GM21529 (cell line): Measurements from ENCODE around the gene CCR9.

ENCODE experiments used
- ATAC-seq: cut with Tn5 transposase; IDR thresholded peaks from one replicate; pipeline ENCODE4 v1.9.1; 2021; ENCODE audit not compliant: unreplicated experiment

Gene CCR9

DNA sequence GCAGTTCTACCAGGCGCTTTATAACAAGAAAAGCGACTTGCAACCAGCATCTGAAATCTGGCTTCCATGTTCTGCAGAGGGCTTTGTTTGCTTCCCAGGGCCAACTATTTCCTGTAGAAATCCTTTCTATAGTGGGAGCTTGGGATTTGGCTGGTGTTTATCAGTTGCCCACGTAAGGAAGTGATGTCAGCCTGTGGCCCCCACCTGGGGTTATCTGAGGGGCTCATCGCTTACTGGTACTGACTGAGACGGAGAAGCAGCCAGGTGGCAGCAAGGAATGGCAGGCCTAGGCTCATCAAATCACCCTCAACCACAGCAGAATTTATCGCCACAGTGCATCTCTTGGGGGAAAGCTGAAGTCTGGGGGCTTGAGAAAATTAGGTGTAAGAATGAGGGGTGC is 14.6 kb upstream of the CCR9 start:
- no peak for ATAC-seq

- no peak for ATAC-seq
These were observed 13.8 kb upstream of the CCR9 start for GRCh38 chr3:45872569-45872968.

GRCh38 chr3:45873036-45873435 is 13.3 kb upstream of the CCR9 start:
- no peak for ATAC-seq

- no peak for ATAC-seq
These were observed 12.7 kb upstream of the CCR9 start for GRCh38 chr3:45873638-45874037.

DNA sequence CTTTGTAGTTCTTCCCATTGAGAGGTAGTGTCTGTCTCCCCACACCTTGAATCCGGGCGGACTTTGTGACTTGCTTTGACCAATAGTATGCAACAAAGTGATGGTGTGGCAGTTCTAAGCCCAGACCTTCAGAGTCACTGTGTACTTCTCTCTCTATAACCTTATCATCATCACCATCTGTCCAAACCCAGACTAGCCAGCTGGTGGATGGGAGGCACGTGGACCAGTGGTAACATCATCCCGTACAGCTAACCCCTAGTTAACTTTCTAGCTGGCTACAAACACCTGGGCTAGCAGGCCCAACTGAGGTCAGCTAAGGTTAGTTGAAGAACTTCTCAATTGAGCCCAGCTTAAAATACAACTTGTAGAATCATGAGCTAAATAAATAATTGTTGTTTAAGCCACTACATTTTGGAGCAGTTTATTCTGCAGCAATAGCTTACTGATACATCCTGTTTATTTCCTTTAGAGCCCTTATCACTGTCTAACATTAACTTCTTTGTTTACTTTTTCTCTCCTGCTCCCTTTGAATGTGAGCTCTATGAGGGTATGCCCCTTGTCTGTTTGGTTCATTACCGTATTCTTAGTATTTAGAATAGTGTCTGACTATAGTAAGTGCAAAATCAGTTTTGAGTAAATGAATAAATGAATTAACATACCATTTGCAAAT is 11.5 kb upstream of the CCR9 start:
- no peak for ATAC-seq

DNA sequence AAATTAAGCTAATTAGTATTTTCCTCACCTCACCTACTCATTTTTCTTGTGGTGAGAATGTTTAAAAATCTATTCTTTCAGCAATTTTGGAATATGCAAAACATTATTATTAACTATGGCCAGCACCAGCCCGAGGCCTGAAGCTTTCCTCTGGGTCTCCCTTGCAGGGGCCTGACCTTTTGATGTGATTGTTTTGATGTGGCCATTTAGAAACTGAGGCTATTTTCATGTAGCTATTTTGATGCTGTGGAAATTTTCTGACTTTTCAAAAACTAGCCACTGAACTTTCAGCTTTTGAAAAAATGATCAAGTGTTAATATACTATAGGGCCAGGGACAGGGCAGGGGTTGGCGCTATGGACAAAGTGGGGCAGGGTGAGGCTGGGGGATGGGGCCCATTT is 8.2 kb upstream of the CCR9 start:
- no peak for ATAC-seq

- no peak for ATAC-seq
These were observed 5.6 kb upstream of the CCR9 start for GRCh38 chr3:45880725-45881077.

DNA sequence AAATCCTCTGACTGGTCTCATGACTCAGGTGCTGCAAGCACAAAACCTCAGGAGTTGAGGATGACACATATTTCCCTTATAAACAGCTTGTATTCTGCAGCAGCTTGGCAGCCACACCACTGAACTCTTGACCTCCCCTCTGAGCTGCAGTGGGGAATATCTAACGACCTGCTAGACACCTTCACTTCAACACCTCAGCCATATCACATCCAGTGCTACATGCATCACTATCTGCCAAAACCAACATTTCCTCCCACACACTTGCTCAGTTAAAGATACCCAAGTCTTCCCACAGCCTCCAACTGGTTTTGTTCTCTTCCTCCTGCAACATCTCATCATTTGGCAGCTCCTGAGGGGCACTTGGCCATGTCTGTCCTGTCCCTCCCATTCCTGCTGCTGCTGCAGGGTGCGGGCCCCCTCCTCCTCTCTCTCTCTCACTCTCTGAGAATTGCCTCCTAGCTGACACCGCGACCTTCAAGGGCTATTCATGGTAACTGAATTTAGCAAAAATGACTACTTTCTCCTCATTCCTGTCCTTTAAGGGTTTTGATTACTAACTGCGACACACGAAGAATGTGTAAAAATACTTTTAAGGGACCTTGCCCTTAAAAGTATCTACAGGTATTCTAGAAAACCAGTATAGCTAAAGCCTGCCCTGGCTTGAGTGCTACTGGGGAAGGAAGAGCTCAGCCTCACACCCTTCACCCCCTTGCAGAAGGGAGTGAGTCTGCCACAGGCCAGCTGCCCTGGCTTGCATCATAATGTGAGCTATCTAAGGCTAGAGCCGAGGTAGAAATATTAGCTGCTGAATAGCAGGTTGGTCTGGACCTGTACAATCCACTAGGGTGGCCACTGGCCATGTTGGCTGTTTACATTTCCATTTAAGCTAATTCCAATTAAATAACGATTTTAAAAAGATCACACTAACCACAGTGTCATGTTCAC is 5.0 kb upstream of the CCR9 start:
- ATAC-seq: no peak

DNA sequence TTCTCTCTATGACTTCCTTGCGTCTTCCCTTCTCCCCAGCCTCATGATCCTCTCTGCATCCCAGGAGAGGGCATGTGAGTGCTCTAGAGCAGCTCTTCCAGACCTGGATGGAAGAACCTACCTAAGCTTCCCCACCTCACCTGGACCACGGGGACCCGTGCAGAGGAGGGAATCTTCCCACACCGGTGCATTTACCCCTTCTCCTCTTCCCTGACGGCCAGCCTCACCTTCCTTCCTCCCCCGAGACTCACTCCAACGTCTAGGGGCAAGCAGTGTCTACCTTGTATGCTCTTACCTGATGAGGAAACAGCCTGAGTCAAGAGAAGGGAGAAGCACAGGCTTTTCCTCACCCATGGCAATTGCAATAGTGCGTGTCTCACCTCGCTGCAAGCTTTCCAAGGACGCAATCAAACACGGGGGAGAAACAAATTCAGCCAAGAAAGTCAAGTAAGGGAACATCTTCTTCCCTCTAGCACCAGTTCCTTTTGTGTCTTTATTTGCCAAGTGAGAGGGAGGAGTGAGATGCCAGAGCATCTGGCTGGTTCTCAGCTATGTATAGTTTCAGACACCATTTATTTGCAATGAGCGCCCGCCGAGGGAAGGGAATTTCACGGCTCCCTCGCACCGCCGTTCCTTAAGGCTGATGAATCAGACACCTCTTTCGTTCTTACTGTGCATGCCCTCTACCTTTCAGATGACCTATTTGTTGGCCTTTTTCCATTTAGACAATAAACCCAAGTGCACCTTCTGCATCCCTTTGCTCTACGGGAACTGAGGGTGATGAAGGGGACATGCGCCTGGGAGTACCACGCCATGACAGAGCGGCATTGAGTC is 1.8 kb upstream of the CCR9 start:
- ATAC-seq: no peak

- no peak for ATAC-seq
These were observed 942 bp downstream of the CCR9 start for GRCh38 chr3:45887285-45887684.

DNA sequence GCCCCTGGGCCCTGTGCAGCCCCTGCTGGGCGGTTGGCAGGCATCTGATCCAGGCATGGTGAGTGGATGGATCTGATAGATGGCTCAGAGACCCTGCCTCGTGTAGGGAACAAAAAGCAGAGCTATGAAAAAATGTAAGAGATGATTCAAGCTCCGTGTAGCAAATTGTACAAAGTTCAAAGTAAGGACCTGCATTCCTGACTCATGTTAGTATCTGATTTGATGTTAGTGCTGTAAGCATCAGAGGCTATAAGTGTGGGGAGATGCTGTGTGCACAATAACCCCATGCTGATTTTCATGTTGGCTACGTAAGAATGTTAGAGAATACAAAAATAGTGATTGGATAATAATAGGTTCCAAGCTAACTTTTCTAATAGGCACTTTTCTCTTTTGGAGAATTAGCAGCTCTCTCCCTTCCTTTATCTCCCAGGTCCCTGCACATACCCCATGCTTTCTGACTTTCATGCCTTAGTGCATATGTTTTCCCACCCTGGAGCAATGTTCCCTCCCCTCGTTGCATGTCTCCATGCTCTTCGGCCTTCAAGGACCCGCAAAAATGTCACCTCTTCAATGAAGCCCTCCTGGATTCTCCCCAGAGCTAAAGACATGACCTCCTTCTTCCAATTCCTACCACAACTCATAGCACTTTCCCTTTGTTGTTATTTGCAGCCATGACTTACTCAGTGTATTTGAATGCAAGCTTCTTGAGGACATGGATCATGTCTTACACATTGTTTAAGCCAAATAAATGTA is 1.6 kb downstream of the CCR9 start:
- no peak for ATAC-seq

DNA sequence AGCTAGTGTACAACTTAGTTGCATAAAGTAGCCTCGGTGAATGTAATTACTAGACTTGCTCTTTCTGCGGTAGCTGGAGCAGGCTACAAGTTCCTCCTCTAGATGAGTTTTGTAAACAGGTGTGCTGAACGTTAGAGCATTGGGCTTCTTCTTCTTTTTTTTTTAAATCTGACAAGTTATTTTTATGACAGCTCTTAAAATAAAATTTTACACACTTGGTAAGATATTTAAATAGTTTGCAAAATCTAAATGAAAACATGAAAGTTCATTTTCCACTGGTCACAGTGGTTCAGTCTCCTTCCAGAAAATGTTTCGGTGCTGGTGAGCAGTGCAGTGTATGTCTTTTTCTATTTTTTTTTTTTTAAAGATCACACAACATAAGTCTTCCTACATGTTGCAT is 3.0 kb downstream of the CCR9 start:
- no peak for ATAC-seq

DNA sequence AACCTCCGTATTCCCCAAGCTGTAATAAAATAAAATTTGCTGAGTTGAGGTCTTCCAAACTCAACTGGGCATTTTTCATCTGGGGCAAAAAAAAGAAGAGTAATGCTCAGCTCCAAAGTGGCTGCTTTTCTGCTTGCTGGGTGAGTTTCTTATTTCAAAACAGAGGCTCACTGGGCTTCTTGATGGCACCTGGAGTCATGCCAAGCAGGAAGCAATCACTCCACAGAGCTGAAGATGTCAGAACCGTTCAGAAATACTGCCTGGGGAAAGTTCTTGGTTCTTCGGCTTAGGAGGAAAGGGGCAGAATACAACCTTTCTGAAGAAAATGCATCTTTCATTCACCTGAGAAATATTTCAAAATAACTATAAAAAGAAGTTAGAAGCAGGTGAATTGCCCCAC is 4.1 kb downstream of the CCR9 start:
- ATAC-seq: no peak

DNA sequence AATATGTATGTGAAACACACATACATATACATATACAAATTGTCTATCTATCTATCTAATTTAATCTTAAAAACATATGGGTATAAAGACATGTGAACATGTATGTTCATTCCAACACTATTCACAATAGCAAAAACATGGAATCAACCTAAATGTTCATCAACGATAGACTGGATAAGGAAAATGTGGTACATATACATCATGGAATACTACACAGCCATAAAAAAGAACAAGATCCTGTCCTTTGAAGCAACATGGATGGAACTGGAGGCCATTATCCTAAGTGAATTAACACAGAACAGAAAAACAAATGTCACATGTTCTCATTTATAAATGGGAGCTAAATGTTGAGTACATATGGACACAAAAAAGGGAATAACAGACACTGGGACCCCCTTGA is 5.8 kb downstream of the CCR9 start:
- ATAC-seq: no peak

GRCh38 chr3:45894015-45894414 is 7.7 kb downstream of the CCR9 start:
- ATAC-seq: no peak

- no peak for ATAC-seq
These were observed 9.5 kb downstream of the CCR9 start for GRCh38 chr3:45895686-45896468.

GRCh38 chr3:45896956-45897355 is 10.6 kb downstream of the CCR9 start:
- ATAC-seq: no peak

GRCh38 chr3:45904931-45905330 is 18.6 kb downstream of the CCR9 start:
- ATAC-seq: no peak

- no peak for ATAC-seq
These were observed 19.4 kb downstream of the CCR9 start for GRCh38 chr3:45905755-45906154.
